ENCODE measurements around the gene RCSD1. TPM values are rescaled to one million over a fixed set of nuclear protein-coding genes. Genes with fewer than 3 reads are reported as not detected.

RCSD1 gene
- total and polyA plus RNA-seq, 10 of the 15 experiments (the other 5 are each of a cell fraction or from before 2014, with no cell fraction given): 11.4 to 78.3 (median 71.6) TPM

GRCh38 chr1:167667536-167667935 lies 37.5 kb downstream of the RCSD1 start:
- no TSS peak for BruUV-seq (replicated peaks)
- Histone ChIP-seq H3K79me2 (ENCODE audit: control insufficient read depth, insufficient read depth, low read length) (peaks cover 68% of the 10 kb centered on the region), H3K4me2 (ENCODE audit: control insufficient read depth, insufficient read depth) (no peak overlapping the region), H4K20me1 (ENCODE audit: control insufficient read depth, insufficient read depth) (0 out of 2 replicates have a peak, but pooled peaks cover 4% of the 10 kb centered on the region), H2AFZ (ENCODE audit: control insufficient read depth, low read depth, low read length) (no peak overlapping the region), H3K9me3 (replicated peaks; ENCODE audit: control insufficient read depth, insufficient read depth, low read length) (no peaks in the 10 kb centered on the region; the same call in 2 of the 3 replicates), H3K4me3 (no peak overlapping the region), H3K9ac (ENCODE audit: control insufficient read depth, insufficient read depth, low read length) (no peak overlapping the region), H3K27me3 (replicated peaks in 1 of 2; ENCODE audit: control insufficient read depth in 2 of 2, insufficient read depth in 2 of 2, low read length in 1 of 2) (no peaks in the 10 kb centered on the region), H3K4me1 (ENCODE audit: control insufficient read depth, insufficient read depth, low read length) (peaks cover 76% of the 10 kb centered on the region), H3K27ac (ENCODE audit: control insufficient read depth, insufficient read depth) (peak overlapping the region; percentile 11; the same call in 1 of the 2 replicates), H3K36me3 (ENCODE audit: control insufficient read depth in 2 of 2, insufficient read depth in 2 of 2, low read length in 1 of 2) (peaks cover 0 to 11% of the 10 kb centered on the region in 2 experiments; a peak in 3 of 4 replicates)
- DNase-seq (ENCODE audit: low read depth, low spot score) (no peak), ATAC-seq (no peak), FAIRE-seq (no peak)
- RAD21 ChIA-PET (ENCODE audit: unreplicated experiment): interaction anchor here (0.9 to 2.6 kb wide), 5 partner anchors 10 to 67 kb away, joined by 3 to 15 read pairs (median 5); no protein-coding TSS in a partner anchor
- in situ Hi-C loops (cut with MboI): no loop called here
- SMC1A ChIA-PET (ENCODE audit: uncharacterized antibody, unreplicated experiment): interaction anchor here (1.7 to 5.7 kb wide), 9 partner anchors 11 to 67 kb away, joined by 5 to 38 read pairs (median 17); no protein-coding TSS in a partner anchor
- intact Hi-C loops (cut with micrococcal nuclease; ENCODE audit: unreplicated experiment): no loop called here
- TF ChIP-seq SMAD1 (IDR thresholded peaks at IDR 0.05; ENCODE audit: low read depth, partially characterized antibody) (no peak), NFYA (IDR thresholded peaks at IDR 0.05; ENCODE audit: borderline replicate concordance, low read depth, low read length) (no peak), RBBP5 (conservative IDR thresholded peaks at IDR 0.05) (no peak)
- CTCF ChIA-PET: interaction anchor here (1.0 to 3.7 kb wide), 6 partner anchors 8 to 67 kb away, joined by 3 to 17 read pairs (median 4); no protein-coding TSS in a partner anchor
- WGBS (ENCODE audit: insufficient coverage, insufficient replicate concordance, low lambda C conversion rate, missing lambda C conversion rate): 72% methylated on average over 2 of the region's 2 CpGs
- POLR2A ChIA-PET: interaction anchor here (0.6 to 3.6 kb wide), 7 partner anchors 8 to 39 kb away, joined by 3 to 10 read pairs (median 6); no protein-coding TSS in a partner anchor

GRCh38 chr1:167668108-167668507 lies 38.1 kb downstream of the RCSD1 start:
- Histone ChIP-seq H3K36me3 (ENCODE audit: control insufficient read depth in 2 of 2, insufficient read depth in 2 of 2, low read length in 1 of 2) (peaks cover 0 to 7% of the 10 kb centered on the region in 2 experiments; a peak in 3 of 4 replicates), H2AFZ (ENCODE audit: control insufficient read depth, low read depth, low read length) (no peak overlapping the region), H3K4me3 (no peak overlapping the region), H4K20me1 (ENCODE audit: control insufficient read depth, insufficient read depth) (0 out of 2 replicates have a peak, but pooled peaks cover 3% of the 10 kb centered on the region), H3K27me3 (replicated peaks in 1 of 2; ENCODE audit: control insufficient read depth in 2 of 2, insufficient read depth in 2 of 2, low read length in 1 of 2) (no peaks in the 10 kb centered on the region), H3K4me2 (ENCODE audit: control insufficient read depth, insufficient read depth) (peak overlapping the region; percentile 56), H3K9ac (ENCODE audit: control insufficient read depth, insufficient read depth, low read length) (no peak overlapping the region), H3K4me1 (ENCODE audit: control insufficient read depth, insufficient read depth, low read length) (peaks cover 75% of the 10 kb centered on the region), H3K9me3 (replicated peaks; ENCODE audit: control insufficient read depth, insufficient read depth, low read length) (no peaks in the 10 kb centered on the region; the same call in 2 of the 3 replicates), H3K79me2 (ENCODE audit: control insufficient read depth, insufficient read depth, low read length) (peaks cover 66% of the 10 kb centered on the region), H3K27ac (ENCODE audit: control insufficient read depth, insufficient read depth) (peak overlapping the region; percentile 71)
- ChIA-PET POLR2A (interaction anchor here (0.6 to 3.6 kb wide), 6 partner anchors 10 to 40 kb away, joined by 3 to 10 read pairs (median 6); no protein-coding TSS in a partner anchor), CTCF (interaction anchor here (0.7 to 3.7 kb wide), 10 partner anchors 10 to 474 kb away, joined by 3 to 17 read pairs (median 6); no protein-coding TSS in a partner anchor), RAD21 (ENCODE audit: unreplicated experiment) (interaction anchor here (0.7 to 2.6 kb wide), 8 partner anchors 10 to 67 kb away, joined by 3 to 15 read pairs (median 4); no protein-coding TSS in a partner anchor), SMC1A (ENCODE audit: uncharacterized antibody, unreplicated experiment) (interaction anchor here (0.6 to 5.7 kb wide), 14 partner anchors 8 to 793 kb away, joined by 3 to 38 read pairs (median 6); no protein-coding TSS in a partner anchor)
- intact Hi-C loops (cut with micrococcal nuclease; ENCODE audit: unreplicated experiment): loop anchor here (2.0 kb wide), 1 partner anchor 47 kb away; no protein-coding TSS in a partner anchor
- FAIRE-seq: no peak
- peak; percentile 92 for ATAC-seq
- BruUV-seq (replicated peaks): no TSS peak
- in situ Hi-C loops (cut with MboI): no loop called here
- peak; percentile 70 for DNase-seq (ENCODE audit: low read depth, low spot score)
- WGBS (ENCODE audit: insufficient coverage, insufficient replicate concordance, low lambda C conversion rate, missing lambda C conversion rate): 16% methylated on average over 6 of the region's 6 CpGs
- TF ChIP-seq ZBED1 (IDR thresholded peaks at IDR 0.05; ENCODE audit: borderline replicate concordance) (0 out of 2 replicates have a peak, but pooled peaks have one; percentile 15), BCL3 (IDR thresholded peaks at IDR 0.05; ENCODE audit: borderline replicate concordance, insufficient read depth, low read depth, low read length, poor library complexity, severe bottlenecking) (no peak), NR2F1 (conservative IDR thresholded peaks at IDR 0.05) (peak; percentile 64), TARDBP (IDR thresholded peaks at IDR 0.05; ENCODE audit: borderline replicate concordance) (no peak), IRF4 (IDR thresholded peaks at IDR 0.05; ENCODE audit: low read depth, low read length) (peak; percentile 82; the same call in 1 of the 2 replicates), ZNF384 (IDR thresholded peaks at IDR 0.05; ENCODE audit: borderline replicate concordance, low read depth, low read length) (peak; percentile 72; the same call in 1 of the 2 replicates), HSF1 (IDR thresholded peaks at IDR 0.05; ENCODE audit: low read depth, low read length) (no peak), MTA2 (IDR thresholded peaks at IDR 0.05; ENCODE audit: low read depth) (peak; percentile 69), POLR2AphosphoS2 (IDR thresholded peaks at IDR 0.05; ENCODE audit: low read depth, low read length) (no peak), KAT2A (conservative IDR thresholded peaks at IDR 0.05; ENCODE audit: control insufficient read depth, low read depth, low read length) (no peak), PAX5 (IDR thresholded peaks at IDR 0.05; ENCODE audit: borderline replicate concordance, low read depth, low read length) (0 out of 2 replicates have a peak, but pooled peaks have one; percentile 56)

Data from GM12878 (cell line).